Hematopoietic multipotent progenitor cell treated with erythropoietin and hydrocortisone succinate and interleukin-3 and kit ligand, for 6 days (in vitro differentiated cells): ENCODE measurements around the gene EEF1AKMT1.
"Not testable (repeated sequence)": the region's sequence is repeated elsewhere in the genome, so short reads cannot be mapped to it uniquely, and the experiment has no call there.

ENCODE experiments used
- DNase-seq: peaks from one replicate; pipeline ENCODE4 v3.0.0-alpha.2; 2015

EEF1AKMT1 gene

GRCh38 chr13:20689291-20689690 is 84.5 kb downstream of the EEF1AKMT1 start:
- no peak for DNase-seq

- DNase-seq, result no peak
These were observed 86.7 kb downstream of the EEF1AKMT1 start for GRCh38 chr13:20686863-20687579.

GRCh38 chr13:20686167-20686566 is 87.6 kb downstream of the EEF1AKMT1 start:
- DNase-seq, result no peak

- no peak for DNase-seq
These were observed 88.7 kb downstream of the EEF1AKMT1 start for GRCh38 chr13:20685092-20685491.

- no peak for DNase-seq
These were observed 89.2 kb downstream of the EEF1AKMT1 start for GRCh38 chr13:20684546-20684945.

GRCh38 chr13:20684041-20684440 is 89.7 kb downstream of the EEF1AKMT1 start:
- no peak for DNase-seq

- no peak for DNase-seq
These were observed 91.7 kb downstream of the EEF1AKMT1 start for GRCh38 chr13:20682061-20682460.

GRCh38 chr13:20681481-20681880 is 92.3 kb downstream of the EEF1AKMT1 start:
- not testable (repeated sequence) for DNase-seq

GRCh38 chr13:20680416-20681080 is 93.2 kb downstream of the EEF1AKMT1 start:
- no peak for DNase-seq

GRCh38 chr13:20679879-20680278 is 93.9 kb downstream of the EEF1AKMT1 start:
- no peak for DNase-seq
